GM21717 (cell line): ENCODE data around the gene EIF2S1.
"Not testable (repeated sequence)": the region's sequence is repeated elsewhere in the genome, so short reads cannot be mapped to it uniquely, and the experiment has no call there.

ENCODE experiments used
- ATAC-seq: cut with Tn5 transposase; IDR thresholded peaks from one replicate; pipeline ENCODE4 v1.9.1; 2021; ENCODE audit warnings: mild to moderate bottlenecking, moderate library complexity; ENCODE audit not compliant: unreplicated experiment

Gene EIF2S1

GRCh38 chr14:67359775-67360469, at the start of gene EIF2S1, which contains the start of gene ATP6V1D:
EIF2S1 (plus strand) TSS chr14:67360328; CDS start chr14:67364768, 4,440 bp downstream.
ATP6V1D (minus strand) TSS chr14:67359804; CDS start chr14:67359698, 106 bp downstream.
- ATAC-seq, result peak; percentile 84

GRCh38 chr14:67311868-67312267, 48.3 kb upstream of the EIF2S1 start:
- ATAC-seq, result no peak

- no peak for ATAC-seq
Observed at GRCh38 chr14:67313153-67313552, 47.0 kb upstream of the EIF2S1 start.

GRCh38 chr14:67317822-67318221, 42.3 kb upstream of the EIF2S1 start:
- no peak for ATAC-seq

- ATAC-seq, result no peak
Observed at GRCh38 chr14:67319142-67319541, 41.0 kb upstream of the EIF2S1 start.

- not testable (repeated sequence) for ATAC-seq
Observed at GRCh38 chr14:67329666-67330065, 30.5 kb upstream of the EIF2S1 start.

- ATAC-seq, result no peak
Observed at GRCh38 chr14:67331368-67332125, 28.6 kb upstream of the EIF2S1 start.

- no peak for ATAC-seq
Observed at GRCh38 chr14:67332468-67332867, 27.7 kb upstream of the EIF2S1 start.

GRCh38 chr14:67335781-67336180, 24.3 kb upstream of the EIF2S1 start:
- no peak for ATAC-seq

- ATAC-seq, result not testable (repeated sequence)
Observed at GRCh38 chr14:67341231-67341630, 18.9 kb upstream of the EIF2S1 start.

- ATAC-seq, result no peak
Observed at GRCh38 chr14:67343601-67344230, 16.4 kb upstream of the EIF2S1 start.

- no peak for ATAC-seq
Observed at GRCh38 chr14:67345583-67345982, 14.5 kb upstream of the EIF2S1 start.

- ATAC-seq, result no peak
Observed at GRCh38 chr14:67352055-67352454, 8.1 kb upstream of the EIF2S1 start.

GRCh38 chr14:67357186-67357968, 2.8 kb upstream of the EIF2S1 start:
- ATAC-seq, result no peak

GRCh38 chr14:67357969-67358354, 2.2 kb upstream of the EIF2S1 start:
- ATAC-seq, result no peak

GRCh38 chr14:67358924-67359774, 979 bp upstream of the EIF2S1 start:
- ATAC-seq, result peak; percentile 2

- peak; percentile 28 for ATAC-seq
Observed at GRCh38 chr14:67360470-67361206, 510 bp downstream of the EIF2S1 start.

GRCh38 chr14:67365476-67365875, 5.3 kb downstream of the EIF2S1 start:
- ATAC-seq, result no peak

- no peak for ATAC-seq
Observed at GRCh38 chr14:67370830-67371229, 10.7 kb downstream of the EIF2S1 start.
